OCI-M1 (cell line): ENCODE measurements around the gene ZFAND2A.
"Not testable (repeated sequence)": the region's sequence is repeated elsewhere in the genome, so short reads cannot be mapped to it uniquely, and the experiment has no call there.

Source experiments
- DNase-seq: peaks from one replicate; lab custom pipeline; 2025; lab: John Stamatoyannopoulos, UW

ZFAND2A gene

GRCh38 chr7:1151156-1151555 lies 8.8 kb downstream of the ZFAND2A start:
- no peak for DNase-seq

- DNase-seq, result no peak
These were observed 9.5 kb downstream of the ZFAND2A start for GRCh38 chr7:1150400-1151002.

- no peak for DNase-seq
These were observed 10.6 kb downstream of the ZFAND2A start for GRCh38 chr7:1149351-1149794.

- DNase-seq, result not testable (repeated sequence)
These were observed 12.1 kb downstream of the ZFAND2A start for GRCh38 chr7:1147873-1148272.

- DNase-seq, result peak; percentile 61
These were observed 15.7 kb downstream of the ZFAND2A start for GRCh38 chr7:1144269-1144771.

GRCh38 chr7:1143031-1143430 lies 17.0 kb downstream of the ZFAND2A start:
- DNase-seq, result not testable (repeated sequence)

- DNase-seq, result no peak
These were observed 17.9 kb downstream of the ZFAND2A start for GRCh38 chr7:1142051-1142635.

GRCh38 chr7:1141651-1142050 lies 18.3 kb downstream of the ZFAND2A start:
- no peak for DNase-seq

GRCh38 chr7:1140476-1141104 lies 19.4 kb downstream of the ZFAND2A start:
- DNase-seq, result no peak

- DNase-seq, result no peak
These were observed 22.4 kb downstream of the ZFAND2A start for GRCh38 chr7:1137517-1138167.

GRCh38 chr7:1136841-1137516 lies 23.0 kb downstream of the ZFAND2A start:
- DNase-seq, result peak; percentile 33

GRCh38 chr7:1134951-1135350 lies 25.0 kb downstream of the ZFAND2A start:
- DNase-seq, result no peak

GRCh38 chr7:1131471-1132265 lies 28.3 kb downstream of the ZFAND2A start:
- DNase-seq, result no peak

GRCh38 chr7:1130021-1130990 lies 29.7 kb downstream of the ZFAND2A start:
- no peak for DNase-seq

GRCh38 chr7:1129431-1129830 lies 30.6 kb downstream of the ZFAND2A start:
- DNase-seq, result no peak

GRCh38 chr7:1127001-1127400 lies 33.0 kb downstream of the ZFAND2A start:
- no peak for DNase-seq

GRCh38 chr7:1125603-1125969 lies 34.4 kb downstream of the ZFAND2A start:
- DNase-seq, result no peak

- no peak for DNase-seq
These were observed 35.0 kb downstream of the ZFAND2A start for GRCh38 chr7:1124816-1125602.

GRCh38 chr7:1124164-1124563 lies 35.8 kb downstream of the ZFAND2A start:
- DNase-seq, result no peak
